ENCODE results near the gene CDHR1.

The CDHR1 gene

GRCh38 chr10:84224411-84225028 lies 30.2 kb downstream of the CDHR1 start:
- H3K4me3 ChIP-seq (ENCODE audit: low read depth, low read length): no peak overlapping the region
- TF ChIP-seq, protein P1, sequence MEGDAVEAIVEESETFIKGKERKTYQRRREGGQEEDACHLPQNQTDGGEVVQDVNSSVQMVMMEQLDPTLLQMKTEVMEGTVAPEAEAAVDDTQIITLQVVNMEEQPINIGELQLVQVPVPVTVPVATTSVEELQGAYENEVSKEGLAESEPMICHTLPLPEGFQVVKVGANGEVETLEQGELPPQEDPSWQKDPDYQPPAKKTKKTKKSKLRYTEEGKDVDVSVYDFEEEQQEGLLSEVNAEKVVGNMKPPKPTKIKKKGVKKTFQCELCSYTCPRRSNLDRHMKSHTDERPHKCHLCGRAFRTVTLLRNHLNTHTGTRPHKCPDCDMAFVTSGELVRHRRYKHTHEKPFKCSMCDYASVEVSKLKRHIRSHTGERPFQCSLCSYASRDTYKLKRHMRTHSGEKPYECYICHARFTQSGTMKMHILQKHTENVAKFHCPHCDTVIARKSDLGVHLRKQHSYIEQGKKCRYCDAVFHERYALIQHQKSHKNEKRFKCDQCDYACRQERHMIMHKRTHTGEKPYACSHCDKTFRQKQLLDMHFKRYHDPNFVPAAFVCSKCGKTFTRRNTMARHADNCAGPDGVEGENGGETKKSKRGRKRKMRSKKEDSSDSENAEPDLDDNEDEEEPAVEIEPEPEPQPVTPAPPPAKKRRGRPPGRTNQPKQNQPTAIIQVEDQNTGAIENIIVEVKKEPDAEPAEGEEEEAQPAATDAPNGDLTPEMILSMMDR (IDR thresholded peaks at IDR 0.05; ENCODE audit: low read depth, low read length): no peak

GRCh38 chr10:84225427-84226173 lies 31.3 kb downstream of the CDHR1 start, which contains the start of gene LRIT2:
TSS of gene LRIT2 (minus strand) at chr10:84225544. CDS start at chr10:84225520, 24 bp downstream.
- TF ChIP-seq, protein P1 (IDR thresholded peaks at IDR 0.05; ENCODE audit: low read depth, low read length): no peak
- no peak within 1 kb of the TSS for H3K4me3 ChIP-seq (ENCODE audit: low read depth, low read length)

- TF ChIP-seq, protein P1 (IDR thresholded peaks at IDR 0.05; ENCODE audit: low read depth, low read length): no peak
- no peak overlapping the region for H3K4me3 ChIP-seq (ENCODE audit: low read depth, low read length)
Observed at GRCh38 chr10:84226616-84227015, 32.3 kb downstream of the CDHR1 start.

DNA sequence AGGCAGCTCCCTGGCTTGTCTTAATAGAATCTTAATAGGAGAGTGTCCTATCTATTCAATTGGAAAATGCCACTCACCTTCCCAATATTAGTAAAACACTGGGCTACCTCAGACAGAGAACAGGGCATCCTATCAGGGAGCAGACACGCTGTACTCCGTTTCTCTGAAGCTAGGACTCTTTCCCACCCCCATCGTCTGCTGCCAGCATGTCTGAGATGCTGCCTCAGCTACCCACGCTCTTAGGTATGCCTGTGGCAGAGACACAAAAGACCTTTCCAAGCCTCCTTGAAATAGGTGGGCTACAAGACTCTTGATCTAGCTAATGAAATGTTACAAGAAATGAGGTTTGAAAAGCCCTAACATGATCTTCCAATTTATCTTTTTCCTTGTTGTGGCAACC lies 33.5 kb downstream of the CDHR1 start:
- no peak overlapping the region for H3K4me3 ChIP-seq (ENCODE audit: low read depth, low read length)
- TF ChIP-seq, protein P1 (IDR thresholded peaks at IDR 0.05; ENCODE audit: low read depth, low read length): no peak

DNA sequence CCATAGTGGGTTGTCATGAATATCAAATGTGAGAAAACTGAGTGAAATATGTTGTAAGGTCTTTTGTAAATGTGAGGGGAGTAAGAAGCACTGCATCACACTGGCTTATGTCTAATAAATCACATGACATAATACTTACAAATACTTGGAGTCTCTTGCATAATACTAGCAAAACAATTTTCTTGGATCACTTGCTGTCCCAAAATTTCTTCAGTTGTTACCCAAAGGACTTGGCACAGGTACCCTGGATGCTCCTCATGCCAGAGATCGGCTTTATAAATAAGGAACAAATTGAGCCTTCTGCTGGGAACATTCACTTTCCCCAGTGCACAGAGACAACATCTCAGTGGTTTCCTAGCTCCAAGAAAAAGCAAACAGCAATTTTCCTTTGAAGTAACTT lies 36.0 kb downstream of the CDHR1 start:
- no peak overlapping the region for H3K4me3 ChIP-seq (ENCODE audit: low read depth, low read length)
- TF ChIP-seq, protein P1 (IDR thresholded peaks at IDR 0.05; ENCODE audit: low read depth, low read length): no peak

DNA sequence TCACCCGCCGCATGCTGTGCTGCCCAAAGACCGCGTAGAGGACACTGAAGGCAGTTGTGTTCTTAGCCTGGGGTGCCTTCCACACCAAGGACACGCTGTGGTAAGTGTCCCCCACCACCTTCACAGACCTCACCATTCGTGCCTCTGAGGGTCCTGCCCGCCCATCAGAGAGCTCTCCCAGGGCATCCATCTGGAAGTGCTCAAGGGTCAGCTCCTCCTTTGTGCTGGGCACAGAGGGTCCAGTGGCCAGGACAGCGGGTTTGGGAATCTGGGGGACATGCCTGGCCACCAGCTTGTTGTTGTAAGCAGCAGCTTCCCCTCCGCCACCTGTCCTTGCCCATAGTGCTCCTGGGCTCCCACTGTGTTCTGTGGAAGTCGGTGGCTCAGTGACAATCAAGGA lies 38.0 kb downstream of the CDHR1 start:
- TF ChIP-seq, protein P1 (IDR thresholded peaks at IDR 0.05; ENCODE audit: low read depth, low read length): no peak
- no peak overlapping the region for H3K4me3 ChIP-seq (ENCODE audit: low read depth, low read length)

- TF ChIP-seq, protein P1 (IDR thresholded peaks at IDR 0.05; ENCODE audit: low read depth, low read length): no peak
- H3K4me3 ChIP-seq (ENCODE audit: low read depth, low read length): no peak overlapping the region
Observed at GRCh38 chr10:84233940-84234339, 39.6 kb downstream of the CDHR1 start.
